Measurements from ENCODE around the gene SPDL1.

DNA sequence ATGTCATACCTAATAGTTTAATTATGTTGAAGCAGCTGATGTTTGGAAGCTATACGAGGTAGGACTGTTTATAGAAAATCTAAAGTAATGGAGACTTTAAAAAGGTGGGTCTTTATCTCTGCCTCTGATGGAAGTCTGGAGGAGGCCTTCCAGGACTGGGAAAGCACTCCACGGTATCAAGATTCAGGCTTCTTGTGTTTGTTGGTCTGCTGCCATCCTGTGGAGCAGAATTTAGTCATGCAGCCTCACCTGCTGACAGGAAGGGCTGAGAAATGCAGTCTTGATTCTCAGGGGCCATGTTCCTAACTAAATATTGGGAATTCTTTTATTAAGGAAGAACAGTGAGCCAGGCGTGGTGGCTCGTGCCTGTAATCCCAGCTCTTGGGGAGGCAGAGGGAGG is 15.9 kb downstream of the SPDL1 start:
- TF ChIP-seq POLR2AphosphoS5 (IDR thresholded peaks at IDR 0.05) = no peak
- TF ChIP-seq, protein P1, sequence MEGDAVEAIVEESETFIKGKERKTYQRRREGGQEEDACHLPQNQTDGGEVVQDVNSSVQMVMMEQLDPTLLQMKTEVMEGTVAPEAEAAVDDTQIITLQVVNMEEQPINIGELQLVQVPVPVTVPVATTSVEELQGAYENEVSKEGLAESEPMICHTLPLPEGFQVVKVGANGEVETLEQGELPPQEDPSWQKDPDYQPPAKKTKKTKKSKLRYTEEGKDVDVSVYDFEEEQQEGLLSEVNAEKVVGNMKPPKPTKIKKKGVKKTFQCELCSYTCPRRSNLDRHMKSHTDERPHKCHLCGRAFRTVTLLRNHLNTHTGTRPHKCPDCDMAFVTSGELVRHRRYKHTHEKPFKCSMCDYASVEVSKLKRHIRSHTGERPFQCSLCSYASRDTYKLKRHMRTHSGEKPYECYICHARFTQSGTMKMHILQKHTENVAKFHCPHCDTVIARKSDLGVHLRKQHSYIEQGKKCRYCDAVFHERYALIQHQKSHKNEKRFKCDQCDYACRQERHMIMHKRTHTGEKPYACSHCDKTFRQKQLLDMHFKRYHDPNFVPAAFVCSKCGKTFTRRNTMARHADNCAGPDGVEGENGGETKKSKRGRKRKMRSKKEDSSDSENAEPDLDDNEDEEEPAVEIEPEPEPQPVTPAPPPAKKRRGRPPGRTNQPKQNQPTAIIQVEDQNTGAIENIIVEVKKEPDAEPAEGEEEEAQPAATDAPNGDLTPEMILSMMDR (IDR thresholded peaks at IDR 0.05) = no peak

Data from breast epithelium (tissue), 3 donors.